ENCODE data around the gene ARHGAP4.
A peak's percentile ranks its signal among the peaks of the same experiment; 100 is the strongest.

ARHGAP4 gene

DNA sequence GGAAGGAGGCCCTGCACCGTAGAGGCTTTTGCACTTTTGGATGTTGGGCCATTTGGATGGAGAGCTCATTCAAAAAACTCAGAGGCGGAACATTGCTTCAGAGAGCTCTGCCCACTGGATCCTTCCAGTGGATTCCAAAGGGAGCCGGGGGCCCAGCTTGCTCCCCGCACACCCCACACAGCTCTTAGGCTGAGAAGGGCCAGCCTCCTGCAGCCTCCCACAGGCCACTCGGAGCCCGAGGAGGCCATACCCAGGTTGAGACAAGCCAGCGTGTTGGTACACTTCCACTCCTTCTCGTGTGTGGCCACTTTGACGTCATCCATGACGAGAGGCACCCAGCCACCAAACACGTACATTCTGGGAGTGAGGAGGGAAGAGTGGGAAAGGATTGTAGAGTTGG lies 35.2 kb upstream of the ARHGAP4 start:
- DNase-seq, result no peak

DNA sequence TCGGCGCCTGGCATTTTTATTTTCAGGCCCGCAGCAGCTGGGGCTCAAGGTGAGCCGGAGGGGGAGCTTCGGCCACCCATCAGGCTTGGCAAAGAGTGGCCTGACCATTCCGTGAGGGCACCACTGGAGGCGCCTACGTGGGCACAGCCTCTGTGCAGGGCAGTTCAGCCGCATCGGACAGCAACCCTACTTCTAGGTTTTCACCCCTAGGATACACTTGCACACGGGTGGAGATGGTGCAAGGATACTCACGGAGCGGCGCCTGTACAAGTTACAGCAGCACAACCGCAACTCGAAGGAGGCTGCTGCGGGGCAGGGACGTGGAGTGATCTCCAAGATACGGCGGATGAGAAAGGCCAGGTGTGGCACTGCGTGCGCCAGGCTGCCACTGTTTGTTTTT lies 34.7 kb upstream of the ARHGAP4 start:
- DNase-seq, result no peak

DNA sequence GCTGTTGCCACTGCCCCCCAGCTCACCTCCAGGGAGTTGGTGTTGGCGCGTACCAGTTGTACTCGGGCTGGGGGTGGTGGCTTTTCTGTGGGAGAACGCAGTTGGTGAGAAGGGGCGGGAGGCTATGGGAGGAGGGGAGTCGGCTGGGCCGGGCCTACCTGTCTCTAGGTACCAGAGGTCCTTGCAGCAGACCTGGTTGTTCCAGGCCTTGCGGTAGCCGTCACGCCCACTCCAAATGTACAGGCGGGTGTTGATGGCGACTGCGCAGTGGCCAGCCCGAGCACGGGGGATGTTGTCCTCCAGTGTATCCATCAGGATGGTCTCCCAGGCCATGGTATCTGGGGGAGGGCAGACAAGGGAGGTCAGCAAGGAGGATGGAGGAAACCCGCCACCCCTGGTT lies 34.0 kb upstream of the ARHGAP4 start:
- DNase-seq, result no peak

DNA sequence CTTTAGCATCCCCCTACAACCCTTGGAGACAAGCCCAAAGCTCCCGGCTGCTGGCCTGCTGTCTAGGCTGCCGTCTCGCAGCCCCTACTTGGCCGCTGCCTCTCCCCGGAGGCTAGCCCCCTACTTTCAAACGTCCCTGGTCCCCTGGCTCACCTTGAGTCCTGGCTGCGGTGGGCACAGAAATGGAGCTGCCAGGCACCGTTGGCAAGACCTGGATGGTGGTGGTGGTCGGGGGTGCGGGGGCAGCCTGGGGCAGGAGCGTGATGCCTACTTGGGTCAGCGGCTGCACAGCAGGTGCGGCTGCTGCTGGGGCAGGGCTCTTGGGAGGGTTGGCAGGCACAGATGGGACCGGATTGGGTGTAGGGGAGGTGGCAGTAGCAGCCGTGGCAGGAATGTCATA lies 33.6 kb upstream of the ARHGAP4 start:
- no peak for DNase-seq

DNA sequence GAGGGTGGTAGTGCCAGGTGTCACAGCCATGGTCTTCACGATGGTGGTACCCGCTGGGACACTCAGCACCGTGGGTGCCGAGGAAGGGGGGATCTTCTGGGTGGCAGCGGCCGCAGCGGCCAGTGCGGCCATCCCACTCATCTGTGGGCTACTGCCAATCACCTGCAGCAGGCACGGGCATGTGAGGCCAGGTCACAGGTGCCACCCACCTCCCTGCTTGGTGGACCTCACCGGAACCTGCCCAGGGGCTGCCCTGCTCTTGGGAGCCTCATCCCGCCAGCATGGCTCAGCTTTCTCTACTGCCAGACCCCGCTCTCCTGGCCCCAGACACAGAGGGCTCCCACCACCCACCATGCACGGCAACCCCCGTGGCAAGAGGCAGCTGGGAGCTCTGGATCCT lies 32.5 kb upstream of the ARHGAP4 start:
- DNase-seq, result no peak

DNA sequence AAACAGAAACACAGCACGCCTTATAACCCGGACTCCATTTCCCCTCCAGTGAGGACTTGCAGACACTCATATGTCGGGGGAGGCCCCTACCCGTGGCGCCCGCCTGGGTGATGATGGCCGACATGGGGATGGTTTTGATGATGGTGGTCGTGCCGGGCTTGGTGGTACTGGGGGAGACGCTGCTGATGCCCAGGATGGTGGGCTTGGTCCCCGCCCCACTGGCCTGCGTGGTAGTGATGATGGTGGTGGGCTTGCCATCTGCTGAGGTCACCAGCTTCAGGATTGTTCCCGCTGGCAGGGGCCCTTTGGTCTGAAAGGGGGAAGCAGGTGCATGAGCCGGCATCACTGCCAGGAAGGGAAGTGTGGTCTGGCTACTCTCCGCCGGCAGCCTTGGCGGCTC lies 31.2 kb upstream of the ARHGAP4 start:
- no peak for DNase-seq

DNA sequence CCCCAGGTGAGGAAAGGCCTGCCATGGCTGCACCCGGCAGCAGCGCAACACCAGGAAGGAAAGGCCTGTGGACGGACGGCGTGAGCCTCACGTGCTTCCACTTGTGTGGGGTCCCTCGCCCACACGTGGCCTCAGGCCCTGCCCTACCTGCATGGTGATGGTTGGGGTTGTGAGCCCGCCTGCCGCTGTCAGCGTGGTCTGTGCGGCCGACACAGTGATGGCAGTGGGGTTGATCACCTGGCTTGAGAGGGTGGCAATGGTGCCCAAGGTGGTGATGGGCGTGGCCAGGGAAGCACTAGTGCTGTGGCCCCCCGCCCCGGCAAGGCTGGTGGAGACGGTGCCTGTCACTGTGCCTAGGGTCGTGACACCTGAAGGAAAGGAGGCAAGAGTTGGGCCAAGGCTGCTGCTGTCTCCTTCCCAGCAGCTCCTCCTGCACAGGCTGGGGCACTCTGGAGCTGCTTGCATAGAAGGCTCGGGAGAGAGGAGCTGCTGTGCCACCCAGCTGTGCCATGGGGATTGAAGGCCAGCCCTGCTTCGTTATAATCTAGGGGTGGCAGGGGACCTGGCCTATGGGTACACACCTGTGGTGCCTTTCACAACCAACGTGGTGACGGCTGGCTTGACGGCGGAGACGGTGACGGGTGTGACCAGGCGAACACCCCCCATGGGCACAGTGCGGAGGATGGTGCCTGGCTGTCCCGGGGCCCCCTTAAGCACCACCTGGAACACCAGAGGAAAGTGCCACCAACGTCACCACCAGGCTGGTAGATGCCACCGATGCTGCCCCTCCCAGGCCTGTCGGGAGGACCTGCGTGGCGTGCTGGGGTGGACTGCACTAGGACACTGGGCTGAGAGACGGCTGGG lies 30.2 kb upstream of the ARHGAP4 start:
- DNase-seq, result no peak

DNA sequence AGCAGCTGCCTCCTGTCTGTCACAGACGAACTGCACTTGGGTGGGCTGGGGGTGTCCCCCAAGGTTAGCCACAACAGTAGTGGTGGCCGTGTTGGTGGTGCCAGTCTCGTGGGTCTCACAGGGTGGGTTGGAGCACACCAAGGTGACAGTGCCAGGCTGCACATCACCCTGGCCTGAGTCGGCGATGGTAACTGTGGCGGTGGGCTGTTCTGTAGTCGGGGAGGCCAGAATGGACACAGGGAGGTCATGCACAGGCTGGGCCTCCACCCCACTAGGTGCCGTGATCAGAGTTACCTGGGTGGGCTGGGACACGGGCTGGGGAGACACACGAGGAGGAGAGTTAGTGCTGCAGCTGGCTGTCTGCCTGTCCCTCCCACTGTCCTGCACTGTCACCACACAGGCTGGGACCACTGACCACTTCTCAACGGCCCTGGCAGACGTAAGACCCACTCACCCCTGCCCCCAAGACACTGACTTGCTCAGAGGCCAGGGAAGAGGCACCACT lies 29.2 kb upstream of the ARHGAP4 start:
- DNase-seq, result no peak

DNA sequence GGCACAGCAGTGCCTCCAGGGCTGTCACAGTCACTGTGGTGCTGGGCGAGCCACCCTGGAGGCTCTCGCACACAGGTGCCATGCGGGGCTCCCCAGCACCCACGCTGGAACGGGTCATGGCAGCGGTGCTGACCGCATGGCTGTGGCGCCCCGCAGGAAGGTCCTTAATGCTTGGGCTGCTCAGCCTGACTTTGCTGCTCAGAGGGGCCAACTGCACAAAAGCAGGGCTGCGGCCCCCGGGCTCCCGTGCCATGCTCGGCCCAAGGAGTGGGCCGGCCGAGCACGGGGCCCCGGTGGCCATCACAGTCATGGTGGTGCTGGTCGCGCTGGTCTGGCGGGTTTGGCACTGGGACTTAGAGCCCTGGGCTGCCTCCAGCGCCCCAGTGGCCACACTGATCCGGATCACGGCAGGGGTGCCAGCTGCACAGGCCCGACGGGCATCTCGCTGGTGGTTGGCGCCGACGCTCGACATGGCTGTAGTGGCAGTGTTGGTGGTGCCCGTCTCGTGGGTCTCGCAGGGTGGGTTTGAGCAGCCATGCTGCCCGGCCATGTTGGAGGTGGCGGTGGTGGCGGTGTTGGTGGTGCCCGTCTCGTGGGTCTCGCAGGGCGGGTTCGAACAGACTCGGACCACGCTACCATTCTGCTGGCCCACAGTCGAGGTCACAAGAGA lies 28.6 kb upstream of the ARHGAP4 start:
- no peak for DNase-seq

DNA sequence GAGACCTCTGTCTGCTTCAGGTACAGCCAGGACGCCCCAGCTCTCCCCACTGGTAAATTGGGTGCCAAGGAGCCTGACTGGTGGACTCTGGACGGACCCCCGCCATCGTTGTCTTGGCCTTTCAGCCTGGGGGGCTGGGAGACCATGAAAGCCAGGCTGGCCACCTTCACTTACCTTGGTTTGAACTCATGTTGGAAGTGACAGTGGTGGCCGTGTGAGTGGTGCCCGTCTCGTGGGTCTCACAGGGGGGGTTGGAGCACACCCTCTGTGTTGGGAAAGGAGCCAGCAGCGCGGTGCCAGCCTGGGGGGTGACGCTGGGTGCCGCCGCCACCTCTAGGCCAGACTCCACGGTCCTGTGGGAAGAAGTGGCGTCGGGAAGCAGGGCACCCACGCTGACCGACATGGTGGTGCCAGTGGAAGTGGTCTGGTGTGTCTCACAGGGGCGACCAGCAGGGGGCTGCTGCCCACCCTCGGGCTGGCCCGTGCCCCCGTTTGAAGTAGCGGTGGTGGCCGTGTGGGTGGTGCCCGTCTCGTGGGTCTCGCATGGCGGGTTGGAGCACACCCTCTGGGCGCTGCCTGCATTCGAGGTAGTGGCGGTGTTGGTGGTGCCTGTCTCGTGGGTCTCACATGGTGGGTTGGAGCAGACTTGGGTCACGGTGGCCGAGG lies 28.0 kb upstream of the ARHGAP4 start:
- no peak for DNase-seq

DNA sequence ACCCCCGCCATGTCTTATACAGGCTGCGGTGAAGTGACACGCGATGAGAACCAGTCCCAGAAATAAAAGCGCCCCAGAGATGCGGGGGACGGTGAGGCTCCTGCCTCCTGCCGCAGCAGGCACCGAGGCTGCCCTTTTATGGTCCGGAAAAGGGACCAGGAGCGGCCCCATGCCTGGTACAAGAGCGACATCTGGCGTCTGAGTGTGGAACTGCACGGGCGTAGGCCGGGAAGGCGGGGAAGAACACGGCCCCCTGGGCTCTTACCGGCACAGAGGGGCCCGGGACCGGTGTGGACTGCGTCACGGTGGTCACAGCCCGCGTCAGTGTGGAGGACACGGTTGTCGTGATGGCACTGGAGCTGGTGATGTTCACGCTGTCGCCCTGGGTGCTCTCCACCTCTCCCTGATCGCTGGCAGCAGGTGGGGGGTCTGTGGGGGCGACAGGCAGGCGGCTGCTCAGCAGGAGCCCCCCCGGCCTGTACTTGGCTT lies 27.3 kb upstream of the ARHGAP4 start:
- DNase-seq, result peak in 1 of 2 experiments; percentile 61

DNA sequence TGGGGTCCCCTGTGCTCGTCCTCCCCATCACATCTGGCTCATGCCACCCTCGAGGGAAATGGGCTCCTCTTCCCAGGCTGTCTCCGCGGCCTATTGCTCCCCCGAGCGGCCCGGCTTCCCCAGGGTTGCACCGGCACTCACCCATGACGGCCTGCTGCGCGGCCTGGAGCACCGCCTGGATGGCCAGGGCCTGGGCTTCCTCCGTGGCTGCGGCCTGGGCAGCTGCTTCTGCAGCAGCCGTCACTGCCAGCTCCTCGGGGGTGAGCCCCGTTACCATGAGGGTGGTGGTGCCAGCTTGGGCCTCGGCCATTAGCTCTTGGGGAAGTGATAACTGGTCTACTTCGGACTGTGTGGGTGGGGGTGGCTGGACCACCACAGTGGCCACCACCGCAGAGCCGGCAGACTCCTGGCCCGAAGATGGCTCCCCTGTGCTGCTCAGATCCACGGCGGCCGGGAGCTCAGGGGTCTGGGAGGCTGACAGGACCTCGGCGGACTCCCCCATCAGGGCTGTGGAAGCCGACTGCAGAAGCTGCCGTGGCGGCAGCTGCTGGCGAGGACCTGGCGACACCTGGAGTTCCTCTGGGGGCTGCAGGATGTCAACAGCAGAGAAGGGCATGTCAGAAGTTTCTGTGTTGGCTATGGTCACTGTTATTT lies 26.4 kb upstream of the ARHGAP4 start:
- DNase-seq, result no peak

DNA sequence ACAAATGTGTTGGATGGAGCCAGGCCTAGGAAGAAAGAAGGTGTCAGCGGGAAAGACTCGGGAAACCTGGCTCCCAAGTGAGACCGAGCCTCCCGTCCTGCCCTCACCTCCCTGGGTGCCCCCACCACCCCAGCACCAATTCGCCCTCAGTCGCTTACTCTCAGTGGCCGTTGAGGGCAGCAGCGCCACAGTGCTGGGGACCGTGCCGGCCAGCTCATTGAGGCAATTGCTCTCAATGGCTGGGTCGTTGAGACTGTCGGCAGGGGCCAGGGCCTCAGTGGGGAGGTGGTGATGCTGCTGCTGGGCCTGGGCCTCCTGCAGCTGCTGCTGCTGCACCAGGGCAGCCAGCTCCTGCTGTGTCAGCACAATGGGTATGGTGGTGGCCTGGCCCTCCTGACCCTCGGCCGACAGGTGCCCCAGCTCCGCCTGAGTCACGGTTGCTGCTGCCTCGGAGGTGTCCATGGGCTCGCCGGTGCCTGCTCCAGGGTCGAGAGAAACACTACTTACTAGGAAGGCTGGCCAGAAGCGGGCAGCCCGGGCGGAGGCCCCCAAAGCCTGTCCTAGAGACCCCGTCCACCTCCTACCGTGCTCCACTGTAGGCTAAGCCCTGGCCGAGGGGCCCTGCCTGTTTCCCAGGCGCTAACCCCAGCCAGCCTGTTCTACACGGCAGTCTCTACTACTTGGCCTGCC lies 25.8 kb upstream of the ARHGAP4 start:
- DNase-seq, result no peak

DNA sequence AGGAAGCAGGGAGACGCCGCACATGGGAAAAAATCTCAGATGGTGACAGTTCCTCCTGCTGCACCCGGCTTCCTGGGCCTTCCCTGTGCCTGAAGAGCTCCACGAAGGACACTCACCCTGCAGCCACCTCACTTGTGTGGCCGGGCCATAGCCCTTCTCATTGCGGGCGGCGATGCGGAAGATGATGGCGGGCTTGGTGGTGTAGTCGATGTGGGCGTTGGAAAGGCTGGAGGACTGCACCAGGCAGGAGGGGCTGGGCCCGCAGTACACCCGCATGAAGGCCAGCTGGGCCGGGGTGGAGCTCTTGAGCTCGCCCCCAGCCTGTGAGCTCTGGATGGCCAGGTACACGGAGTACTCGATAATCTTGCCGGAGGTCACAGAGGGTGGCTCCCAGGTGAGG lies 24.1 kb upstream of the ARHGAP4 start:
- DNase-seq, result no peak

DNA sequence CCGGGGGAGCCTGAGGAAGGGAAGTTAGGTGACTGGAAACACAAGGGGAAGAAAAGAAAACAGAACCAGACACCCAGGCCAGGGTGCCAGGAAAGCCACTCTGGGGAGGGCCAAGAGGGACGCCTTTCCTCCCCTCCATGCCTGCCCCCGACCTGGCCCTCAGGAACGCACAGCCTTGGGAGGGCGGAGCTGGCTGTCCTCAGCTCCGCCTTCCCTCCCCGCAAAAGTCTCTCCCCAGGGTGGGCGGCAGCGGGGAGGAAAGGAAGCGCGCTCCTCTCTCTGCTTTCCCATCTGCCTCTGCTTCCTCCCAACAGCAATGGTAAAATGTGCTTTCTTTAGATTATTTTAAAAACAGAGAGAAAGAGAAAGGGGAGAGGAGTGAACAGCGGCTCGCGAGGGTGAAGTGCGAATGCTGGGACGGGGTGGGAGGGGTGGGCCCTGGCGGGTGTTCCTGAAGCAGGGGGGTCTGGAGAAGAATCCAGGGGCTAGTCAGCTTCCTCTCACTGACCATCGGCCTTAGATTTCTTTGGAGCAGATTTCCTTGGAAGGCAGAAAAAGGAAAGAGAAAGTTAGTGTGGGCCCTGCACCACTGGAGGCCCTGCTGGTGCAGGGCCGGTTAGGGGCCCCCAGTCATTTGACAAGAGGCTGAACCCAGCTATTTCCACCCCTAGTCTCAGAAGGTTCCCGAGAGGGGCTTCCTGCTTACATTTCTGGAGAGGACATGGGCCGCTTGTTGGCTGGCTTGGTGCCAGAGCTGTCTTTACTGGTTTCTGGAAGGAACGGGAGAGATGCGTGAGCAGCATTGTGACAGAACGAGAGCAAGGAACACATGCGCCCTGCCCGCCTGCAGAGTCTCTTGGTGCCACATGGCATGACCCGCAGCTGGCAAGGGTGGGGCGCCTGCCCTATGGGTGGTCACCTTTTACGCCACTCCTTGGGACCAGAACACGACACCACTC lies 23.1 kb upstream of the ARHGAP4 start:
- DNase-seq, result no peak

DNA sequence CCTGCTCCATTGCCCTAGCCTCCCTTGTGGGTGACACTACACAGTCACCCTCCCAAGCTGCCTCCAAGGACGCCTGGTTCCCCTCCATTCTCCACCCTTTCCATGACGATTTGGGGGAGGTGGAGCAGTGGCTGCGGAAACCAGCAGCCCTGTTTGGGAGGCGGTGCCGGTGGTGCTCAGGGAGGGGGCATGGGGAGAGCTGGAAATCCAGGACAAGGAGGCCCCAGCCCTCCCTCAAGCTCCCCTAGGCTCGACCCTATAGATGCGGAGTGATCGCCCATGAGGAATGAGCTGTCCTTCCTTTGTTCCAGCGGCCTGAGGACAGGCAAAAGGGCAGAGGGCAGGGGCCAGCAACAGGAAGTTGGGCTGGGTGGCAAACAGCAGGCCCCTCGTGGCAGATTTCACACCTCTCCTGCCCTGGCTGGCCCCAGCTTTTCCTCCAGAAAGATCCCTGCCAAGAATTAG lies 22.0 kb upstream of the ARHGAP4 start:
- no peak for DNase-seq

DNA sequence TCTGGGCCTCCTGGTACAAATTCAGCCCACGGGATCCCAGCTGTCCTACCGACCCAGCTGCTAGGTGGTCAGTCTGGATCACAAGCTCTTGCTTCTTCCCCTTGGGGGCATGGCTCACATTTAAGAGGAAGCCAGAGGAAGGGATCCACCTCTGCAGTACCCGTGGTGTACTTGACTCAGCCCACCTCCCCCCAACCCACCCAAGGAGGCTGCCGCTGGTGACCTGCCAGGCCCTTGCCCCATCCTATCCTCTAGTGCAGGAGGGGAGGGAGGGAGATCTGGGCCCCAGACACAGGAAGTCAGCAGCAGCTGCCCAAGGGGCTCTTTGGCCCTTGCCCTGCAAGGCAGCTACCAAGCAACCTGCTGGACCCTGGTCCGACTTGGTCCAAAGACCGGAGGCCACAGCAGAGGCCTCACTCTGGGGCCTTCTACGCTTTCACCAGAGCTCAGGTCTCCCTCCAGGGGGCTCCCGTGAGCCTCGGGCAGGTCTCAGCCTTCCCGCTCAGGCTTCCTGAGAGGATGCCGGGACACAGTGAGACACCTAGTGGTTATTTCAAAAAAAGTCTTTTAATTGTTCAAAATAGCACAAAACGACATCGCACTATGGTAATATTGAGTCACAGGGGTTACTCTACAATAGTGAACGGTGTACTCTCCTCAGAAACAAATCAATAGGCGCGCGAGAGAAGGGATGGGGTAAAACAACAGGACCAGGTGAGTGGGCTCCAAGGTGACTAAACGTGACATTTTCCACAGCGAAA lies 21.1 kb upstream of the ARHGAP4 start:
- DNase-seq, result peak; percentile 68 to 80

DNA sequence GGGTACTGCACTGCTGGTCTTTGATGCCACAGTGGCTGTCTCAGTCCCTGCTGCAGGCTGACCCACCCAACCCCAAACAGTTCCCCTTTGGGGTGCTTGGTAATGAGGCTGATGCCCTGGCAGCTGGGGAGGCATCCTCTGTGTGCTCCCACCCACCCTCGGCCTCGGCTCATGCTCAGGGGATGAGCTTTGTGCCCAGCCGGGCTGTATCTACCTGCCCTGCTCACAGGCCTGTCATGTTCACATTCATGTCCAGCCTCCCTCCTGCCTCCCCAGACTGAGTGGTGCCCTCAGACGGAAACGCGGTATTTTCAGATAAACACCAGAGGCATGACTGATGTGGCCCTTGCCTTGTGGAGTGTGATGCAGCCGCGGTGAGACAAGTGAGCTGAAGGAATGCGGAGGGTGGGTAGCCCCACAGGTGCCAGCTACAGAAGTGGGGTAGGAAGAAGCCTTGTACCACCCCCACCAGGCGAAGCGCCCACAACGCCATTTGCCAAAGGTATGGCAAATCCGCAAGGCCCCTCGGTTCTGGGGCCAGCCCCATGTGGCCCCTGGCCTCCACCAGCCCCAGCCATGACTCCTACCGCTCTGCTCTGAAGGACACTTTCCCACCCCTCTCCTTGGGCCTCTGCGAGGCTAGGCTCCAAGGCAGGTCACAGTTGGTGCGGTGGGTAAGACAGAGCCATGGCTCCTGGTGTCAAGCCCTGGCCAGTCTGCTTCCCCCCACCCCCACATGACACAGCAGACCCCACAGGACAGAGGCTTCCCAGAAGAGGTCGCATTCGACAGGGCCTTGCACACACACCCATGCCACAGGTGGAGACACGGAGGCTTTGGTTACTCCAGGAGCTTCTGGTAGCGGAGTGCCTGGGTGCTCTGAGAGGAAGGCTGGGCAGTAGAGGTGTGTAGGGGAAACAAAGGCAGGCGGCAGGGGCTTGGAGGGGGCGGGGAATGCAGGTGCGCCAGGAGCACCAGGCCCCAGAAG lies 20.2 kb upstream of the ARHGAP4 start:
- no peak for DNase-seq

DNA sequence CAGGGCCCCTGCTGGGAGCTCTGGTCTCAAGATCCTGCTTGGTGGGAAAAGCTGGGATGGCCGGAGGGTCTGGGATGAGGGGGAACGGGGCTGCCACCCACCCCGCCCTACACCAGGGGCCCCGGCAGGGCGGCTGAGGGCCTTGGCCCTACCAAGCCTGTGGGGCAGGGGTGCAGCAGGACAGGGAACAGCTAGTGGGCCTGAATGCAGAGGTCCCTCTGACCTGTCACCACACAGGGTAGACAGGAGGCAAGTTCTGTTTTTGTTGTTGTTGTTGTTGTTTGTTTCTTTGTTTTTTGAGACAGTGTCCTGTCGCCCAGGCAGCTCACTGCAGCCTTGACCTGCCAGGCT lies 18.7 kb upstream of the ARHGAP4 start:
- DNase-seq, result no peak
